ENCODE results near the gene PIP5K1C.
A peak's percentile ranks its signal among the peaks of the same experiment; 100 is the strongest.

The PIP5K1C gene

DNA sequence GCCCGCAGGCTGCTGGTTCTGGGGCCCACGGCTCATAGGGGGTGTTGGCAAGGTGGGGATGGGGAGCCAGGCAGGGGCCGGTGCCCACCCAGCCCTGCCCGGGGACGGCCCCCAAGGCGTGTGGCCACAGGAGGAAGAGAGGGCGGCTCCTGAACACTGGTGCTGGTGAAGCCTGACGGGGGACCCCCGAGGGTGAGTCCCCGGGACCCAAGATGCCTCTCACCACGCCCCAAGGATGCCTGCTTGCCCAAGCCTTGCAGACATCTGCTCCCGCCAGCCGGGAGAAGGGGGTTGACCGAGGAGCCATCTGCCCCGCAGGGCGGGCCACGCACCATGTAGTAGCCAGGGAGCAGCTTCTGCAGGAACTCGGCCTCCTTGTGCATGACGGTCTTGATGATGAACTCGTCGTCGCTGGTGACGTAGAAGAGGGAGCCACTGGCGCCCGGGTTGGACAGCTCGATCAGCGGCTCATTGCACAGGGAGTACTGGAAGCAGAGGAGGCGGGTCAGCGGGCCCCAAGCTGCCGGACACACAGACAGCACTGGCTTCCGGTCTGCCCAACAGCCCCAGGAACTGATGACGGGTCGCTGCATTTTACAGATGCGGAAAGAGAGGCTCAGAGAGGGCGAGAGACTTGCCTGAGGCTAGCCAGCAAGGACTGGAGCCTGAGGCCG lies 44.1 kb downstream of the PIP5K1C start:
- Histone ChIP-seq H3K27me3 (replicated peaks; ENCODE audit: control insufficient read depth, insufficient read depth, low read length) (no peaks in the 10 kb centered on the region), H3K36me3 (ENCODE audit: control insufficient read depth, insufficient read depth, low read length) (peaks cover 33% of the 10 kb centered on the region), H3K4me3 (replicated peaks; ENCODE audit: low read depth, low read length) (no peak overlapping the region)
- TF ChIP-seq, protein P1, sequence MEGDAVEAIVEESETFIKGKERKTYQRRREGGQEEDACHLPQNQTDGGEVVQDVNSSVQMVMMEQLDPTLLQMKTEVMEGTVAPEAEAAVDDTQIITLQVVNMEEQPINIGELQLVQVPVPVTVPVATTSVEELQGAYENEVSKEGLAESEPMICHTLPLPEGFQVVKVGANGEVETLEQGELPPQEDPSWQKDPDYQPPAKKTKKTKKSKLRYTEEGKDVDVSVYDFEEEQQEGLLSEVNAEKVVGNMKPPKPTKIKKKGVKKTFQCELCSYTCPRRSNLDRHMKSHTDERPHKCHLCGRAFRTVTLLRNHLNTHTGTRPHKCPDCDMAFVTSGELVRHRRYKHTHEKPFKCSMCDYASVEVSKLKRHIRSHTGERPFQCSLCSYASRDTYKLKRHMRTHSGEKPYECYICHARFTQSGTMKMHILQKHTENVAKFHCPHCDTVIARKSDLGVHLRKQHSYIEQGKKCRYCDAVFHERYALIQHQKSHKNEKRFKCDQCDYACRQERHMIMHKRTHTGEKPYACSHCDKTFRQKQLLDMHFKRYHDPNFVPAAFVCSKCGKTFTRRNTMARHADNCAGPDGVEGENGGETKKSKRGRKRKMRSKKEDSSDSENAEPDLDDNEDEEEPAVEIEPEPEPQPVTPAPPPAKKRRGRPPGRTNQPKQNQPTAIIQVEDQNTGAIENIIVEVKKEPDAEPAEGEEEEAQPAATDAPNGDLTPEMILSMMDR (IDR thresholded peaks at IDR 0.05; ENCODE audit: insufficient read depth, low read length, poor library complexity, severe bottlenecking), result no peak
- DNase-seq (ENCODE audit: extremely low read depth, insufficient read length), result no peak

DNA sequence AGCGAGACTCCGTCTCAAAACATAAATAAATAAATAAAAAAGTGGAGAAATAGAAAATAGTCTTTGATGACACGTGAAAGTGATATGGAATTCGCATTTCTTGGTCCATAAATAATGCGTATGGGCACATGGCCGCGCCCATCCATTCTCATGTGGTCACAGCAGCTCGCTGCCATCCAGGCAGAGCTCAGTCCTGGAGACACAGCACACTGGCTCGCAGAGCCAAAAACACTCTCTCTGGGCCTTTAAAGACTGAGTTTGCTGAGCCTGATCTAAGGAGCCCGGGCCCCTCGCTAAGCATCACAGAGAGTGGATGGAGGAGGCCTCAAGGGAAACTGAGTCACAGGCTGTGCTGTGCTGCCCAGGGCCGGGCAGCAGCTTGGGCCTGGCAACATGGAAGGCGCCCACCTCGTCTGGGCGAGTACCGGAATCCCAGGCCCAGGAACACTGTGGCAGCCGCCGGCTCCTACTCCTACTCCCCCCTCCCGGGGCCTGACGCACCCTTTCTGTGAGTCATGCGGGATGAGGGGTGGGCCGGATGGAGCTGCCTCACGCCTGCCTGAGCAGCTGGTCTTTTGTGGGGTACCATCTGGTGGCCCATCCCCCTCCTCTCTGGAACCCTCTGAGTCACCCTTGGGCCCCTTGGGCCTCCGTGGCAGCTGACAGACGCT lies 44.7 kb downstream of the PIP5K1C start:
- Histone ChIP-seq H3K4me3 (replicated peaks; ENCODE audit: low read depth, low read length) (no peak overlapping the region), H3K27me3 (replicated peaks; ENCODE audit: control insufficient read depth, insufficient read depth, low read length) (no peaks in the 10 kb centered on the region), H3K36me3 (ENCODE audit: control insufficient read depth, insufficient read depth, low read length) (peaks cover 30% of the 10 kb centered on the region)
- TF ChIP-seq, protein P1 (IDR thresholded peaks at IDR 0.05; ENCODE audit: insufficient read depth, low read length, poor library complexity, severe bottlenecking), result no peak
- peak; percentile 58 for DNase-seq (ENCODE audit: extremely low read depth, insufficient read length)

DNA sequence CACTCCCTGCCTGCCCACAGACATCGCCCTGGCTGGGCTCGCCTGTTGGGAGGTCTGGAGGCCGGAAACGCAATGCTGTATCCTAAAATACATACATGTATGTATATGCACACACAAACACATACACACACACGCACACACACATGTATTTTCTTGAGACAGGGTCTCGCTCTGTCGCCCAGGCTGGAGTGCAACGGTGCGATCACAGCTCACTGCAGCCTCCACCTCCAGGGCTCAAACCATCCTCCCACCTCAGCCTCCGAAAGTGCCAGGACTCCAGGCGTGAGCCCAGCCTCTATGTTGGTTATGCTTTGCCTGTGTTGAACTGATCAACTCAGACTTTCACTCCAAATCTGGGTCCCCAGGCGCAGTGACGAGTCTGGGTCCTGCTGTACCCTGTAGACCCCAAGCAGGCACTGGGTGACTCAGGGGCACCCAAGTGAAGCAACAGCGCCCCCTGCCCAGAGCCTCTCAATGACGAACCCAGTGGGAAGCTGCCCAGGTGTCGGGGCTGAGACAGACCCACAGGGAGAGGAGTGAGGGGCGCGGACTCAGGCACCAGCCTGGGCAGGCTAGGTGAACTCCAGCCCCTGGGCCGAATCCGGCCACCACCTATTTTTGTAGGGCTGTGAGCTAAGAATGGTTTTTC lies 46.3 kb downstream of the PIP5K1C start:
- Histone ChIP-seq H3K36me3 (ENCODE audit: control insufficient read depth, insufficient read depth, low read length) (peaks cover 28% of the 10 kb centered on the region), H3K4me3 (replicated peaks; ENCODE audit: low read depth, low read length) (no peak overlapping the region), H3K27me3 (replicated peaks; ENCODE audit: control insufficient read depth, insufficient read depth, low read length) (no peaks in the 10 kb centered on the region)
- DNase-seq (ENCODE audit: extremely low read depth, insufficient read length), result no peak
- TF ChIP-seq, protein P1 (IDR thresholded peaks at IDR 0.05; ENCODE audit: insufficient read depth, low read length, poor library complexity, severe bottlenecking), result peak; percentile 30

DNA sequence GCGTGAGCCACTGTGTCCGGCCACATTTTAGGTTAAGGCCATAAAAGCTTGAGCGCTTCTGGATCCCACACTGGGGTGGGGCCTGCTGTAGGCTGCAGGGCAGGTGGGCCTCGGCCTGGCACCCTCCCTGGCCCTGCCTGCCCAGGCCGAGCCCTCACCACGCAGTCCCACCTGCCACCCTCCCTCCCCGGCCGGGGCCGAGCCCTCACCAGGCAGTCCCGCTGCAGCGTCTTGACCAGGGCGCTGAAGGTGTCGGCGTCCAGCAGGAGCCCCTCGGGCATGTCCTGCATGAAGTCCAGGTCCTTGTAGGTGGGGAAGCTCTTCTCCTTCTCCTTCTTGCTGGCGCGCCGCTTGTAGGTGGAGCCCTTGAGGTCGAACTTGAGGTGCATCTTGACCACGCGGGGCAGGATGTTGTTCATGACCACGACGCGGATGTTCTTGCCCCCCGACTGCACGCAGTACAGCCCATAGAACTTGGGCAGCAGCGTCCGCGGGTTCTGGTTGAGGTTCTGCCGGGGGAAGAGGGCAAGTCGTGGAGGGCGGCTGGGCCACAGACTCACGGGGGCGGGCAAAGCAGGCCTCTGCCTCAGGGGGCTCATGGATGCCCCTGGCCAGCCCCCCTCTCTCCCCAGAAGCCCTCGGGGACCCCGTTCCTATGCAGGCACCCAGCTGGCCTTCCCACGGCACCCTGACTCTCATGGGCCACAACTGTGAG lies 47.0 kb downstream of the PIP5K1C start:
- Histone ChIP-seq H3K36me3 (ENCODE audit: control insufficient read depth, insufficient read depth, low read length) (peaks cover 26% of the 10 kb centered on the region), H3K27me3 (replicated peaks; ENCODE audit: control insufficient read depth, insufficient read depth, low read length) (no peaks in the 10 kb centered on the region), H3K4me3 (replicated peaks; ENCODE audit: low read depth, low read length) (no peak overlapping the region)
- TF ChIP-seq, protein P1 (IDR thresholded peaks at IDR 0.05; ENCODE audit: insufficient read depth, low read length, poor library complexity, severe bottlenecking), result no peak
- DNase-seq (ENCODE audit: extremely low read depth, insufficient read length), result no peak

DNA sequence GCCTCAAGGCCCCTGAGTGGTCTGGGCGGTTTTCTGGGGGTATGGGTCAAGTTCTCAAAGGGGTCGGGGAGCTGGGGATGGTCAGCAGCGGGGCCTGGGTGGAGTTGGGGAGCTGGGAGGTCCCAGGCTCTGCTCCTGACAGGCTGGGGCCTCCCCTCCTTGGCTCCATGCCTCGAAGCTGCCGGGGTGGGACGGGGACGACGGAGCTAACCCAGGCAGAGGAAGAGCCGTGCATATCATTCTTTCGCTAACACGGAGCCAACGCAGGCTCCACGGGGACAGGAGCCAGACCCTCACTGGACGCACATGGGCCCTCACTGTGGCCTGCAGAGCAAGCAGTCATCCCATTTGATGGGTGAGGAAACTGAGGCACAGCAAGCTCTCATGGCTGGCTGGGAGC lies 47.8 kb downstream of the PIP5K1C start:
- no peak for DNase-seq (ENCODE audit: extremely low read depth, insufficient read length)
- TF ChIP-seq, protein P1 (IDR thresholded peaks at IDR 0.05; ENCODE audit: insufficient read depth, low read length, poor library complexity, severe bottlenecking), result no peak
- Histone ChIP-seq H3K27me3 (replicated peaks; ENCODE audit: control insufficient read depth, insufficient read depth, low read length) (no peaks in the 10 kb centered on the region), H3K4me3 (replicated peaks; ENCODE audit: low read depth, low read length) (no peak overlapping the region), H3K36me3 (ENCODE audit: control insufficient read depth, insufficient read depth, low read length) (peaks cover 22% of the 10 kb centered on the region)

All from GM06990 (cell line).